OCI-LY1 (cell line): ENCODE data around the gene TBC1D10A.

ENCODE experiments used
- H2AFZ ChIP-seq: fragments of 200-600 bp; sonication (generic), shearing (Covaris generic); 2 replicates; pipeline ENCODE4 v1.6.0; 2014; ENCODE audit warnings: antibody characterized with exemption, mild to moderate bottlenecking, low read length
- H3F3A ChIP-seq: fragments of 200-600 bp; sonication (generic), shearing (Covaris generic); 2 replicates; pipeline ENCODE4 v1.6.0; 2014; ENCODE audit warnings: mild to moderate bottlenecking, antibody characterized with exemption, low read length, moderate library complexity; ENCODE audit not compliant: insufficient read depth
- H3K27ac ChIP-seq: fragments of 200-600 bp; sonication (generic); 2 replicates; pipeline ENCODE4 v1.5.1; 2014; ENCODE audit warnings: low read length, mixed run types, mild to moderate bottlenecking, low read depth; ENCODE audit not compliant: poor library complexity, severe bottlenecking
- H3K27me3 ChIP-seq: fragments of 200-600 bp; sonication (generic); 2 replicates; pipeline ENCODE4 v1.6.0; 2014; ENCODE audit warnings: antibody characterized with exemption, mild to moderate bottlenecking, low read length, moderate library complexity; ENCODE audit not compliant: insufficient read depth
- H3K36me3 ChIP-seq: fragments of 200-600 bp; sonication (generic); 2 replicates; pipeline ENCODE4 v1.6.1; 2014; ENCODE audit warnings: mild to moderate bottlenecking, antibody characterized with exemption, low read length, moderate library complexity, mixed read lengths; ENCODE audit not compliant: insufficient read depth
- H3K4me1 ChIP-seq: fragments of 200-600 bp; sonication (generic); 2 replicates; pipeline ENCODE4 v1.5.1; 2014; ENCODE audit warnings: mild to moderate bottlenecking, low read length, moderate library complexity; ENCODE audit not compliant: insufficient read depth, severe bottlenecking
- H3K4me2 ChIP-seq: fragments of 200-600 bp; sonication (generic), shearing (Covaris generic); 2 replicates; pipeline ENCODE4 v1.6.1; 2014; ENCODE audit warnings: low read length
- H3K4me3 ChIP-seq: fragments of 200-600 bp; sonication (generic); 2 replicates; pipeline ENCODE4 v1.5.1; 2014; ENCODE audit warnings: low read length, low read depth, mild to moderate bottlenecking, mixed read lengths; ENCODE audit not compliant: poor library complexity, severe bottlenecking
- H3K79me2 ChIP-seq: fragments of 200-600 bp; shearing (Covaris generic); 2 replicates; pipeline ENCODE4 v1.6.1; 2016; ENCODE audit warnings: mixed run types, low read length, mixed read lengths; ENCODE audit not compliant: insufficient read depth
- H3K9ac ChIP-seq: fragments of 200-600 bp; sonication (generic), shearing (Covaris generic); 2 replicates; pipeline ENCODE4 v1.6.1; 2014; ENCODE audit warnings: mild to moderate bottlenecking, low read length, mixed read lengths
- H3K9me2 ChIP-seq: fragments of 200-600 bp; sonication (generic), shearing (Covaris generic); 2 replicates; pipeline ENCODE4 v1.6.1; 2014; ENCODE audit warnings: low read depth, mild to moderate bottlenecking, low read length, mixed read lengths
- H3K9me3 ChIP-seq: fragments of 200-600 bp; shearing (Covaris generic); 2 replicates; pipeline ENCODE4 v1.6.1; 2014; ENCODE audit warnings: low read length, mixed read lengths
- H4K20me1 ChIP-seq: fragments of 200-600 bp; sonication (generic), shearing (Covaris generic); 2 replicates; pipeline ENCODE4 v1.6.0; 2016; ENCODE audit warnings: mild to moderate bottlenecking, low read length; ENCODE audit not compliant: insufficient read depth
- CTCF ChIP-seq: fragments of 200-600 bp; sonication (generic), shearing (Covaris generic); IDR thresholded peaks from 2 replicates; pipeline ENCODE4 v1.5.1; 2017; ENCODE audit warnings: mild to moderate bottlenecking, antibody characterized with exemption, low read length, moderate library complexity, mixed read lengths
- EZH2 ChIP-seq: fragments of 200-600 bp; sonication (generic), shearing (Covaris generic); IDR thresholded peaks from 2 replicates; pipeline ENCODE4 v1.8.0; 2017; ENCODE audit warnings: borderline replicate concordance, mixed run types, mild to moderate bottlenecking, antibody characterized with exemption, low read length, moderate library complexity, mixed read lengths

The TBC1D10A gene

GRCh38 chr22:30265131-30265720 lies 61.5 kb downstream of the TBC1D10A start:
- no peaks in the 10 kb centered on the region for H3K9me2 ChIP-seq
- peaks cover 17% of the 10 kb centered on the region for H3K4me1 ChIP-seq
- no peaks in the 10 kb centered on the region for H3K27me3 ChIP-seq
- no peak overlapping the region for H3K4me2 ChIP-seq
- no peak overlapping the region for H2AFZ ChIP-seq
- no peaks in the 10 kb centered on the region for H3F3A ChIP-seq
- no peaks in the 10 kb centered on the region for H3K79me2 ChIP-seq
- H3K27ac ChIP-seq, result no peak overlapping the region
- no peak overlapping the region for H3K4me3 ChIP-seq
- no peaks in the 10 kb centered on the region for H4K20me1 ChIP-seq
- no peak overlapping the region for H3K9ac ChIP-seq
- no peak for TF ChIP-seq EZH2
- H3K36me3 ChIP-seq, result no peaks in the 10 kb centered on the region
- no peaks in the 10 kb centered on the region for H3K9me3 ChIP-seq

- no peaks in the 10 kb centered on the region for H3K36me3 ChIP-seq
- H3K79me2 ChIP-seq, result no peaks in the 10 kb centered on the region
- H3K4me3 ChIP-seq, result no peak overlapping the region
- H3K27me3 ChIP-seq, result no peaks in the 10 kb centered on the region
- no peaks in the 10 kb centered on the region for H3K9me2 ChIP-seq
- H3K4me2 ChIP-seq, result no peak overlapping the region
- H4K20me1 ChIP-seq, result no peaks in the 10 kb centered on the region
- peaks cover 17% of the 10 kb centered on the region for H3K4me1 ChIP-seq
- TF ChIP-seq EZH2, result no peak
- TF ChIP-seq CTCF, result no peak
- H2AFZ ChIP-seq, result no peak overlapping the region
- H3K27ac ChIP-seq, result no peak overlapping the region
- no peak overlapping the region for H3K9ac ChIP-seq
- no peaks in the 10 kb centered on the region for H3F3A ChIP-seq
- H3K9me3 ChIP-seq, result no peaks in the 10 kb centered on the region
Observed at GRCh38 chr22:30263883-30264282, 62.9 kb downstream of the TBC1D10A start.

- Histone ChIP-seq H3K4me1 (peaks cover 17% of the 10 kb centered on the region), H3K4me2 (0 out of 2 replicates have a peak overlapping the region, but pooled peaks have one; percentile 8), H3K27ac (no peak overlapping the region), H3K9me2 (no peaks in the 10 kb centered on the region), H3K79me2 (no peaks in the 10 kb centered on the region), H2AFZ (no peak overlapping the region), H3K36me3 (no peaks in the 10 kb centered on the region), H3K27me3 (no peaks in the 10 kb centered on the region), H3K9ac (no peak overlapping the region), H3K9me3 (no peaks in the 10 kb centered on the region), H3F3A (no peaks in the 10 kb centered on the region), H3K4me3 (no peak overlapping the region), H4K20me1 (no peaks in the 10 kb centered on the region)
- TF ChIP-seq EZH2, result no peak
- peak; percentile 79 for TF ChIP-seq CTCF
Observed at GRCh38 chr22:30262917-30263741, 63.6 kb downstream of the TBC1D10A start.
